Fibroblast of gingiva (primary cell): ENCODE results near the gene HSD17B2.
"Not testable (repeated sequence)": the region's sequence is repeated elsewhere in the genome, so short reads cannot be mapped to it uniquely, and the experiment has no call there.

Experiments used
- DNase-seq: peaks from one replicate; pipeline ENCODE4 v3.0.0-alpha.2; 2011; ENCODE audit warnings: low read depth

The HSD17B2 gene

DNA sequence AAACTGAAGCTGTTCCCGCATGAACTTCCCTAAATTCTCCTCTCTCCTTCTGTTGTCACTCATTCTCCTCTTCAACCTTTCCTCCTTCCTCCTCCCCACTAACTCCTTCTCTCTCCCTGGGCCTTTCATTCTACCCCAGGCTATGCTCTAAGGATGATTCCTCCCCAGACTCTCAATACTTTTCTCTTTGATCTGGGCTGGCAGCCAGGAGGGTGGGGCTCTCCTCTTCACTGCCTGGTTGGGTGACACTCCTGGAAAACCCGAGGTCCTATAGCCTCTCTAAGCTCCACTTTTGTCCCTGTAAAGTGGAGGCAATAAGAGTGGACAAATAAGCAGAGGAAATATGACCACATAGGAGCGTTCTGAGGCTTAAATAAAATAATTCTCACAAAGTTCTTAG is 46.2 kb downstream of the HSD17B2 start:
- DNase-seq = no peak

GRCh38 chr16:82082097-82082496 is 47.0 kb downstream of the HSD17B2 start:
- DNase-seq = no peak

DNA sequence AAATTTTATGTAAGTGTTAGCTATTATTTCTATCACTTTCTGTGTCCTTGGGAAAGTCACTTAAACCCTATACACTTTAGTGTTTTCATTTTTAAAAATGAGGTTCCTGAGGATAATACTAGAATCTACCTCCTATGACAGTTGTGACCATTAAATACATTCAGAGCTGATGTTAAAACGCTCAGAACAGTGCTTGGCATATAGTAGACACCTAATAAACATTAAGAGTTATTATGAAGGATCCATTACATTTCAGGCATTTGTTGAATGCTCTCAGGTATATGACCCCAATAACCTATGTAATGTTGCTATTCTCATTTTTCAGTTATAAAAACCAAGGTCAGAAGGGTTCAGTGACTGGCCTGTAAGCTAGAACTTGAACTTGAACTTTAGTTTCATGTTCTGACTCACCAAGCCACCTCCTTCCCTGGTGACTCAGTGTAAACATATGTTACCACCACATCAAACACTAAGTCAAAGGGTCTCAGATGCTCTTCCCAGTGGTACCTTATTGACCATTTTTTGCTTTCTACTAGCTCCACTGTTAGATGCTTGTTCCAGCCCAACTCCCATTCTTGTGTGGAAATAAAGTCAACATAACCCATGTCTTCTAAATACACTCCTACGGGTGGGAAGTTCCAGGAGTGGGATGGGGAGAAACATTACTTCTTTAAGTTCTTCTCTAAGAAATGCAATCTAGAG is 47.6 kb downstream of the HSD17B2 start:
- peak; percentile 10 for DNase-seq

- DNase-seq = no peak
These were observed 48.8 kb downstream of the HSD17B2 start for GRCh38 chr16:82083710-82084353.

- no peak for DNase-seq
These were observed 50.1 kb downstream of the HSD17B2 start for GRCh38 chr16:82085011-82085779.

- DNase-seq = no peak
These were observed 53.4 kb downstream of the HSD17B2 start for GRCh38 chr16:82088483-82088882.

DNA sequence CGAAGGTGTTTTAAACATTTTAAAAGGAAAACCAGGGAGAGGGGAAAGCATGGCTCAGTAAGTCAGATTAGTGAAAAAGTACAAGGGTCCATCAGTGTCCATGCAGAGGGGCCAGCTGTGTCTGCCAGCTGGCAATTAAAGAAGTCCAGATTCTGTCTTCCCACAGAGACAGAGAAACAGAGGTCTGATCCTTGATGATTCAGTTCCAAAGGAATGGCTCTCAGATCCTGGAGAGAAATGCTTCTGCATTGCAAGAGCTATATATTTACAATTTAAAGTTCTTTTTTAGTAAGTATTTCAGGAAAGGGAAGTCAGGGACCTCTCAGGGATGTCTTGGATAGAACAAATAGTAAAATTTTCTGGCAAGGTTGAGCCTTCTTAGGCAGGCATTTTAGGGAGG is 56.2 kb downstream of the HSD17B2 start:
- peak; percentile 5 for DNase-seq

DNA sequence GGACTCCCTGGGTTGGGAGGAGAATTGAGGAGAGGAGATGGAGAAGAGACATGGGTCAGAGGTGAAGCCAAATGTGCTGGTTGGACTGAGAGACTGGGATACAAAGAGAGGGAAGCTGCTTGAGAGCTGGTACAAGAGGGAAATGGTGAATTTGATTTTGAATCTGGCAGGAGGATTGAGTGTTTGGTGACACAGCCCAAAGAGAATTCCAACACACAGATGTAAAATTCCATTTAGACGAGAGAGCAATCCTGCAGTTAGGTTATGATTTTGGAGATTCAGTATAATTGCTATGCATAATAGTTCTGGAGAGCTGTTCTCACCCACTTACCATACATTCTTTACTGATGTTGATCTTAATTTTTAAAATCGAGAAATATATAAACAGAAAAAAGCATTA is 57.7 kb downstream of the HSD17B2 start:
- DNase-seq = no peak

- DNase-seq = no peak
These were observed 58.7 kb downstream of the HSD17B2 start for GRCh38 chr16:82093666-82094300.

DNA sequence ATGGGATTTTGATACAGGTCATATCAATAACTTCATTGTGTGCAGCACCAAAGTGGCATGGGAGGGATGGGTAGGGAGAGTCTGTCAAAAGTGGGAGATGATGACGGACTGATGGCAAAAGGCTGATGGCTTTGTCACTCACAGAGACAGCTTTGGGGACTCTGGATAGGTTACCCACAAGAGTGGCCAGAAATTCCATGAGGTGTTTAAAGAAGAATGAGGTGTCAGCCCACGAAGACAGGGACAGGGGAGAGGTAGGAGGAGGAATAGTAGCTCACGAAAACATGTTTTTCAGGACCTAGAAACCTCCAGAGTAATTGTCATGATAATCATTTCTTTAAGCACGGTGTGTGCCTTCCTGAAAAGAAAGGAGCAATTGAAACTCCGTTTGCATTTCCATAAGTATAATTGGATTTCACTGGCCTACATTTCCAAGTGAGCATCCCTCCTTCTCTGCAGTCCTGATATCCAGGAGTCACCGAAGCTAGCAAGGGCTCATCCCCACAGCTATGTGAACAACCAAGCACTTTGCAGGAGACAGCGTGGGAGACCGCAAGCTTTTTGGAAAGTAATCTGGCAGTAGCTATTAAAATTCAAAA is 60.0 kb downstream of the HSD17B2 start:
- DNase-seq = no peak

- DNase-seq = no peak
These were observed 61.6 kb downstream of the HSD17B2 start for GRCh38 chr16:82096641-82097040.

DNA sequence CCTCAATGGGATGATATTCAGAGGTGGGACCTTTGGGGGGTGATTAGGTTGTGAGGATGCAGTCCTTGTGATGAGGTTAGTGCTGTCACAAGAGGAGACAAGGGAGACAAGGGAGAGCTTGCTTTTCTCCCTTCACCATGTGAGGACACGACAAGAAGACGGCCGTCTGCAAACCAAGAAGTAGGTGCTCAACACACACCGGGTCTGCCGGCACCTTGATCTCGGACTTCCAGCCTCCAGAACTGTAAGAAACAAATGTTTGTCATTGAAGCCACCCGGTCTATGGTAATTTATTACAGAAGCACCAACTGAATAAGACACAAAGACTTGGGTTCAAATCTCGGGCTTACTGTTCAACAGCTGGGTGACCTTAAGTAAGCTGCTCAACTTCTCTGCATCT is 70.1 kb downstream of the HSD17B2 start:
- DNase-seq = no peak

DNA sequence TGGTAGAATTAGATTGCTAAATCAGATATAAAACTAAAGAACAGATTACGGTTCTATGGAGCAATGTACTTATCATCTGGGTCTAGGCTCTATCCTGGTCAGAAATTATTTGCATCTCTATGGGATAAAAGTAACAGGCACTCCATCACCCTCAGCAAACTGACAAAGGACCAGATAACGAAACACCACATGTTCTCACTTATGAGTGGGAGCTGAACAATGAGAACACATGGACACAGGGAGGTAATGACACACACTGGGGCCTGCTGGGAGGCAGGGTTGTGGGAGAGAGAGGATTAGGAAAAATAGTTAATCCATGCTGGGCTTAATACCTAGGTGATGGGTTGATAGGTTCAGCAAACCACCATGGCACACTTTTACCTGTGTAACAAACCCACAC is 73.0 kb downstream of the HSD17B2 start:
- no peak for DNase-seq

- no peak for DNase-seq
These were observed 73.7 kb downstream of the HSD17B2 start for GRCh38 chr16:82108774-82109173.

GRCh38 chr16:82109266-82109665 is 74.2 kb downstream of the HSD17B2 start:
- not testable (repeated sequence) for DNase-seq

DNA sequence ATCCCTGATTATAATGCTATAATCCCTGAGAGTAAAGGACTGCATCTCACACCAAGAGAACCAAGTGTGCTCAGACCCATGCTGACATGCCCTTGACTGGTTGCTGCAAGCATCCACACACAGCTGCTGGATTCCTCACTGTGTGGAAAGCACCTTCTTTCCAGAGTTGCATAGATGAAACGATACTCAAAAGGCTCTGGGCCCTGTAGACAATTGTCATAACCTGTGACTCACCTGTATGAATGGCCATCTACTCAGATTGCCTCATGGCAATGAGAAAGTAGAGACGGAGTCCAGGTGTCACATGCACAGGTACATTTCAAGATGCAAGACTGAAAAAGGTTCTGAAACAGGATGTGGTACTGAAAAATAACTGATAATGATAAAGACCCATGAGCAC is 76.9 kb downstream of the HSD17B2 start:
- DNase-seq = no peak

GRCh38 chr16:82113741-82114140 is 78.7 kb downstream of the HSD17B2 start:
- DNase-seq = no peak

DNA sequence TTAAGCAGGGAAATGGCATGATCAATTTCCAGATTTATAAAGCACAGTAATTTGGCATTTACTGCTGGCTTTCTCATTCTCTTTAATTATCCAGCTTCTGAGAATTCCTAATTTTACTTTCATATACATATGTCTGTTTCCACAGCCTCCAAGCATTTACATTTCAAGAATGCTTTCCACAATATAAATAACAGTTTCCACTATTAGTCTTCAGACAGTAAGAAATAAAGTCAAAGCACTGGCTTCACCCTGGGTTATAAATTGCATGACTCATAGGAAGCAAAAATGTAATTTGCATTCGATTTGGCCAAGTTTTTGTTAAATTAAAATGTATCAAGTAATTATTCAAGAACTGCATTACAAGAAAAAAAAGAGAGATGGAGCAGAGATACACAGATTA is 81.5 kb downstream of the HSD17B2 start:
- DNase-seq = no peak

- DNase-seq = no peak
These were observed 83.7 kb downstream of the HSD17B2 start for GRCh38 chr16:82118749-82119148.

GRCh38 chr16:82119405-82119804 is 84.4 kb downstream of the HSD17B2 start:
- no peak for DNase-seq

- DNase-seq = no peak
These were observed 89.6 kb downstream of the HSD17B2 start for GRCh38 chr16:82124651-82125050.

DNA sequence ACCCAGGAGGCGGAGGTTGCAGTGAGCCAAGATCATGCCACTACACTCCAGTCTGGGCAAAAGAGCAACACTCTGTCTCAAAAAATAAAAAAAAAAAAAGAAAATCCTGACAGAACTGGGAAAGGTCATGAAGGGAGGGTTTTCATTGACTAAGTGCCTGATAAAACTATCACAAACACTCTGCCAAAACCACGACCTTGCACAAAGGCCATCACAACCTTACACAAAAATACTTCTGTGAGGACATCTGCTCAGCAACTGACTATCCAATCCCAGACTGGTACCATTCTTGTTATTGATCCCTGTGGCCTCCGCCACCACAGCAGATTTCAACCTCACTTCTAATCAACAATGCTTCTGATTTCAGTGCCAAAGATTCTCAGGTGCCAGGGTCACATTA is 94.8 kb downstream of the HSD17B2 start:
- no peak for DNase-seq
